Activated naive CD4-positive, alpha-beta T cell treated with anti-CD3 and anti-CD28 coated beads for 36 hours (primary cell): Measurements from ENCODE around the gene FH. TPM values are rescaled to one million over a fixed set of nuclear protein-coding genes. Genes with fewer than 3 reads are reported as not detected.

Experiments used
- CTCF ChIA-PET: fragments of 350-600 bp; sonication (Branson Sonifier 250); formaldehyde crosslinking; loops from one replicate; lab custom pipeline; 2021; ENCODE audit warnings: antibody characterized with exemption; lab: Charles Lee
- DNase-seq: peaks from one replicate; pipeline ENCODE4 v3.0.0-alpha.2; 2020
- H3K27ac Mint-ChIP-seq: one replicate; pipeline ENCODE4 v1.8.0; 2021; ENCODE audit warnings: mild to moderate bottlenecking, mixed read lengths
- H3K27me3 Mint-ChIP-seq: one replicate; pipeline ENCODE4 v1.8.0; 2021; ENCODE audit warnings: low read depth, mixed read lengths
- H3K36me3 Mint-ChIP-seq: one replicate; pipeline ENCODE4 v1.8.0; 2021; ENCODE audit warnings: low read depth, mixed read lengths
- H3K4me1 Mint-ChIP-seq: one replicate; pipeline ENCODE4 v1.8.0; 2021; ENCODE audit warnings: low read depth, mixed read lengths
- H3K4me3 Mint-ChIP-seq: one replicate; pipeline ENCODE4 v1.8.0; 2021; ENCODE audit warnings: mild to moderate bottlenecking, moderate library complexity, mixed read lengths
- H3K9me3 Mint-ChIP-seq: one replicate; pipeline ENCODE4 v1.8.0; 2021; ENCODE audit warnings: mixed read lengths
- intact Hi-C: fragments of 100-400 bp; cut with micrococcal nuclease; formaldehyde crosslinking; loops from one replicate; pipeline ENCODE4 v1.15.1; 2023
- total RNA-seq, 2 experiments: library from RNA; stranded (reverse); gene quantifications; one replicate each; pipeline ENCODE4 v1.2.3, GENCODE V29; 2021

FH gene
- 10 to 100 TPM; 91.6 to 95.4 TPM for total RNA-seq

DNA sequence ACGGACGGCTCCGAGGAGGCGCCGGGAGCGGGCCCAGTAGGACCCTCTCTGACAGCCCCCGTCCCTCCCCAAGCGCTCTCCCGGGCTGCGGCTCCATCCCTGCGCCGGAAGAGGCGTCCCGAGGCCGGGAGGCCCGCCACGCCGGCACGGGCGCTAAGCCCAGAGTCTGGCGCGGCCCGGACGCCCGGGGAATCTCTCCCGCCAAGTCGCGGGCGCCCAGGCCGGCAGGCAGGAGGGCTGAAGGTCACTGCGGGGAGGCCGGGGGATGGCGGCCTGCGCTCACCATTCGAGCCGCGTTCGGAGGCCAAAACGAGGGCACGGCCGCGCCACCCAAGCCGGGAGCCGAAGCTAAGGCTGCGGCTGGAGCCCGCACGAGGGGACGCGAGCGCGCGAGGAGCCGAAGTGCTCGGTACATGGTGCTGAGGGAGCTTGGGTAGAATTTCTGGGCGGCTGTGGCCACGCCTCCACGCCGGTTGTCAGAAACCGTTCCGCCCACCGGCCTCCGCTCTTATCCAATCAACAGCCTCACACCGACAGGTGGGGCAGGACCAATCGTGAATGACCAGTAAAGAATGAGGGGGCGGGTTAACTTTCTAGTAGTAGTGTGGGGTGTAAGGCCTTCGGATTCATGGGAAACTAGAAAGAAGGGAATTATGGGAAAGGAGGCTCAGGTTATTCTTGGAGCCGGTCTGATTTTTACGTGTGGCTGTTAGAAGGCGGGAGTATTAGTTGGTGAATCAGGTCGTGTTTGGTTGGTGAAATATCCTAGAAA is at the start of gene FH:
TSS of gene FH (minus strand) at position 448 of the 772 bp plus-strand sequence. CDS start at position 415, 33 bp downstream.
- H3K4me3 Mint-ChIP-seq, result peak within 1 kb of the TSS; percentile 89
- H3K27ac Mint-ChIP-seq, result peak within 1 kb of the TSS; percentile 77
- H3K36me3 Mint-ChIP-seq, result peaks cover 8% of the 10 kb centered on the region
- CTCF ChIA-PET, result interaction anchor here (0.5 kb wide), 1 partner anchor 1864 kb away, joined by 4 read pairs; no protein-coding TSS in a partner anchor
- H3K4me1 Mint-ChIP-seq, result peaks cover 11% of the 10 kb centered on the region
- DNase-seq, result peak; percentile 97
- H3K27me3 Mint-ChIP-seq, result peaks cover 11% of the 10 kb centered on the region
- intact Hi-C loops, result loop anchor here (1.0 to 5.0 kb wide), 8 partner anchors 12 to 1738 kb away; partner anchors contain the start of genes CEP170, CHML, MAP1LC3C and OPN3
- H3K9me3 Mint-ChIP-seq, result no peaks in the 10 kb centered on the region

DNA sequence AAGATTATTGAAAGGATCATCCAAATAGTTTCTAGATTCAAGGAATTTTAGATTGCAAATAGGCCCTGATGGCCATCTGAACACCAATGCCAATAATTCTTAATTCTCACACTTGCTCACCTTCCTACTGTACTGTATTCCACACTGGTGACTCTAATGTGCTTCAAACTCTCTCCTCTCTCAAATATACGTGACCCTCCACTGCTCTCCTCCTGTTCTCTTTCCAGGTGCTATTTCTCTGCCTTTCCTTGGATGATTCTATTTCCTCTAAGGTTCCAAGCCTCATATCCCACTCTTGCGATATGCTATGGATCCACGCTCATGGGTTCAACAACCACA is 41.3 kb upstream of the FH start:
- no peaks in the 10 kb centered on the region for H3K36me3 Mint-ChIP-seq
- CTCF ChIA-PET, result no interaction called here
- intact Hi-C loops, result no loop called here
- no peaks in the 10 kb centered on the region for H3K27me3 Mint-ChIP-seq
- no peak overlapping the region for H3K27ac Mint-ChIP-seq
- no peak for DNase-seq
- no peak overlapping the region for H3K4me3 Mint-ChIP-seq
- no peaks in the 10 kb centered on the region for H3K4me1 Mint-ChIP-seq
- no peaks in the 10 kb centered on the region for H3K9me3 Mint-ChIP-seq

DNA sequence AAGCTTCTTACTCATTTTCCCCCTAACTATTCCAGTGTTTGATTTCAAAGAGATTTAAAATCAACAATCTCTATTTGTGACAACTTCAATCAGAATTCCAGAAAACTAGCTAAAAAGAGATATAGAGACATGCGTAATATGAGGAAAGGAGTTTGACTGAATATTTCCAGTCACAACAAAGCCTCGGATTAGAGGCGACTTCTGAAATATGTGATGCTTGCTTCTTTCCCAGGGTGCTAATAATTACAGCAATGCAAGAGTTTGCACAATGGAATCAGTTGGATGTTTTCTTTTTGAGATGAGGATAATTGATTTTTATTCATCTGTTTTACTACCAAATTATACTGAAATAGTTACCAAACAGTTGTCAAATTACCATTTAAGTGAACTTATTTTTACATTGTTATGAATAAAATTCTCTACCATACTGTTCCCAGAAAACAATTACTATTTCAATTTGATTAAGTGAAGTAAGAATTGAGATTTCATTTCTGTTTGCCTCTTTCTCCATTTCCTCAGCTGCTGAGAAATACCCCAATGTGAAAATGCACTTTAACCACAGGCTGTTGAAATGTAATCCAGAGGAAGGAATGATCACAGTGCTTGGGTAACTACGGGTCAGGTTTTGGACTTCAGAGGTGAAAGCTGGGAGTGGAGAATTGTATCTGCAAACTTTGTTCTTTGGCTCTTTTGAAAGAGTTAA is 40.7 kb upstream of the FH start:
- Mint-ChIP-seq H3K4me3 (no peak overlapping the region), H3K36me3 (no peaks in the 10 kb centered on the region), H3K27me3 (peaks cover 2% of the 10 kb centered on the region), H3K9me3 (no peaks in the 10 kb centered on the region), H3K27ac (no peak overlapping the region), H3K4me1 (no peaks in the 10 kb centered on the region)
- CTCF ChIA-PET, result no interaction called here
- intact Hi-C loops, result no loop called here
- DNase-seq, result no peak

GRCh38 chr1:241557551-241558193 is 38.1 kb upstream of the FH start:
- no peak for DNase-seq
- intact Hi-C loops, result no loop called here
- peaks cover 3% of the 10 kb centered on the region for H3K4me1 Mint-ChIP-seq
- H3K27ac Mint-ChIP-seq, result no peak overlapping the region
- H3K36me3 Mint-ChIP-seq, result no peaks in the 10 kb centered on the region
- CTCF ChIA-PET, result no interaction called here
- H3K9me3 Mint-ChIP-seq, result no peaks in the 10 kb centered on the region
- peaks cover 2% of the 10 kb centered on the region for H3K27me3 Mint-ChIP-seq
- H3K4me3 Mint-ChIP-seq, result no peak overlapping the region

DNA sequence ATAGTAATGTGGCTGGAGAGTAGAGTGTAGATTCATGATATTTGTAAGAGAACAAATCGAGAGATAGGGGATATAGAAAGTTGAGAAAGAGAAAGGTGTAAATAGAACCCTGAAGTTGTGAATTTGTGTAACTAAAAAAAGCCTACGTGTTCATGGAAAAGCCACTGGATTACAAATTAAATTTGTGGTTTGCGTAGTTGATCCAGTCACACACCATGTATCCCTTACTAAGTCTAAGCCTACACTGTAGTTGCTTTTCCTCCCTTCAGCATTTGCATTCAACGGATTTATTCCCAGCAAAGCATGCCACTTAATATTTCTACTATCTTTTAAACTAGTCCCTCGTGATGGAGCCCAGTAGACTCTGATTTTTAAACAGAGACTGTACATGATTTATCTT is 37.5 kb upstream of the FH start:
- intact Hi-C loops, result no loop called here
- CTCF ChIA-PET, result no interaction called here
- H3K27me3 Mint-ChIP-seq, result peaks cover 2% of the 10 kb centered on the region

DNA sequence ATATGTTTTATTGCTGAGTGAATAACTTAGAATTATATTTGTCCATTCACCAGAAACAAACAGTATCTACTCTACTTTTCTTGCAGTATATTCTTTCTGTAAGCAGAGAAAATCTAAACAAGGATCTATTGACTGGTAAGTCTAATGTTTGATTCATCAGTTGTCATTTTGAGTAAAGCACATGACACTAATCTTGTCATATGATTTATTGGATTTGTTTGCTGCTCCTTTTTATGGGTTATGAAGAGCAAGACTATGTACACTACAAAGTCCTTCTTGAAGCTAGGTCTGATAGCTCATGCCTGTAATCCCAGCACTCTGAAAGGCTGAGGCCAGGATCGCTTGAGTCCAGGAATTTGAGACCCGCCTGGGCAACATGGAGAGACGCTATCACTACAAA is 36.0 kb upstream of the FH start:
- Mint-ChIP-seq H3K27me3 (peaks cover 2% of the 10 kb centered on the region), H3K27ac (no peak overlapping the region), H3K4me3 (no peak overlapping the region), H3K36me3 (no peaks in the 10 kb centered on the region), H3K4me1 (peaks cover 20% of the 10 kb centered on the region), H3K9me3 (no peaks in the 10 kb centered on the region)
- DNase-seq, result no peak
- CTCF ChIA-PET, result interaction anchor here (0.6 to 1.5 kb wide), 4 partner anchors 20 to 74 kb away, joined by 3 to 7 read pairs (median 4); partner anchors contain the start of gene KMO
- intact Hi-C loops, result no loop called here

More for the DNA sequence above, 37.5 kb upstream of the FH start:
- H3K9me3 Mint-ChIP-seq, result no peaks in the 10 kb centered on the region
- no peaks in the 10 kb centered on the region for H3K36me3 Mint-ChIP-seq
- no peak overlapping the region for H3K27ac Mint-ChIP-seq
- peaks cover 7% of the 10 kb centered on the region for H3K4me1 Mint-ChIP-seq
- no peak overlapping the region for H3K4me3 Mint-ChIP-seq
- DNase-seq, result no peak

DNA sequence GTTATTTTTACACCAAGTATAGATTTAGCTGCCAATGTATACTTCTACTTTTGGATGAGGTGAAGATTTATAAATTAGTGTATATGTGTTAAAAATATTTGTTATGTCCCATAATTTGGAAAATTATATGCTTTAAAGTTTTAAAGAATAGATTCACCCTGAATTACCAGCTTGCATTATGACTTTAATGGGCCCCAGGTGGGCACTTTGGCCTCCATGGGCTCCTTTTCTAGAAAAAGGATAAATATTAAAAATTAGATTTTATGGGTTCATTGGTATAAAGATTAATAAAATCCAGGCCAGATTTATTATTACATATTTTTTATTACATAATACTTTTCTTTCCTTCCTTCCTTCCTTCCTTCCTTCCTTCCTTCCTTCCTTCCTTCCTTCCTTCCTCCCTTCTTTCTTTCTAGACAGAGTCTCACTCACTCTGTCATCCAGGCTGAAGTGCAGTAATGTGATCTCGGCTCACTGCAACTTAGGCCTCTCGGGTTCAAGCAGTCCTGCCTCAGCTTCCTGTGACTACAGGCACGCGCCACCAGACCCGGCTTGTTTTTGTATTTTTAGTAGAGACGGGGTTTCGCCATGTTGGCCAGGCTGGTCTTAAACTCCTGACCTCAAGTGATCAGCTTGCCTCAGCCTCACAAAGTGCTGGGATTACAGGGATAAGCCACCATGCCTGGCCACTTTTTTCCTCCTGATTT is 34.5 kb upstream of the FH start:
- Mint-ChIP-seq H3K36me3 (no peaks in the 10 kb centered on the region), H3K27me3 (peaks cover 2% of the 10 kb centered on the region), H3K4me1 (peaks cover 20% of the 10 kb centered on the region), H3K27ac (no peak overlapping the region), H3K4me3 (no peak overlapping the region), H3K9me3 (no peaks in the 10 kb centered on the region)
- DNase-seq, result no peak
- CTCF ChIA-PET, result no interaction called here
- intact Hi-C loops, result no loop called here

GRCh38 chr1:241551759-241552638 is 32.4 kb upstream of the FH start:
- H3K4me3 Mint-ChIP-seq, result peak overlapping the region; percentile 67
- CTCF ChIA-PET, result interaction anchor here (0.6 to 0.9 kb wide), 4 partner anchors 20 to 469 kb away, joined by 3 read pairs; partner anchors contain the start of gene KMO
- H3K27me3 Mint-ChIP-seq, result peaks cover 2% of the 10 kb centered on the region
- H3K36me3 Mint-ChIP-seq, result no peaks in the 10 kb centered on the region
- intact Hi-C loops, result loop anchor here (1.0 kb wide), 4 partner anchors 20 to 295 kb away; partner anchors contain the start of genes FH and KMO
- no peaks in the 10 kb centered on the region for H3K9me3 Mint-ChIP-seq
- peaks cover 20% of the 10 kb centered on the region for H3K4me1 Mint-ChIP-seq
- H3K27ac Mint-ChIP-seq, result peak overlapping the region; percentile 89
- peak; percentile 75 for DNase-seq

GRCh38 chr1:241550318-241550717 is 30.8 kb upstream of the FH start:
- Mint-ChIP-seq H3K27me3 (no peaks in the 10 kb centered on the region), H3K4me3 (no peak overlapping the region), H3K4me1 (peaks cover 20% of the 10 kb centered on the region), H3K9me3 (no peaks in the 10 kb centered on the region), H3K27ac (no peak overlapping the region), H3K36me3 (no peaks in the 10 kb centered on the region)
- CTCF ChIA-PET, result interaction anchor here (0.7 kb wide), 1 partner anchor 55 kb away, joined by 4 read pairs; no protein-coding TSS in a partner anchor
- DNase-seq, result no peak
- intact Hi-C loops, result no loop called here

DNA sequence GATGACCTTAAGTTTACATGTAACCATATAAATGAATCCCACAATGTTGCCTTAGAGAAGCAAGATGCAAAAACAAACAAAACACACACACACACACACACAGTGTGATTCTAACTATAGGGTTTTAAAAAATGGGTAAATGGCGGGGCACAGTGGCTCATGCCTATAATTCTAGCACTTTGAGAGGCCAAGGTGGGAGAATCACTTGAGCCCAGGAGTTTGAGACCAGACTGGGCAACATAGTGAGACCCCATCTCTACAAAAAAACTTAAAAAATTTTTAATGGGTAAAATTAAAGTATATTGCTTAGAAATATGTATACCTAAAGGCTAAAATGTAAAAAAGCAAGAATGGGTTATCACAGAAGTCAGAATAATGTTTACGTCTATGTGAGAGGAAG is 28.5 kb upstream of the FH start:
- H3K9me3 Mint-ChIP-seq, result no peaks in the 10 kb centered on the region
- peaks cover 18% of the 10 kb centered on the region for H3K4me1 Mint-ChIP-seq
- intact Hi-C loops, result no loop called here
- H3K4me3 Mint-ChIP-seq, result no peak overlapping the region
- no peak overlapping the region for H3K27ac Mint-ChIP-seq
- no peaks in the 10 kb centered on the region for H3K27me3 Mint-ChIP-seq
- CTCF ChIA-PET, result interaction anchor here (1.4 kb wide), 1 partner anchor 63 kb away, joined by 3 read pairs; no protein-coding TSS in a partner anchor
- DNase-seq, result no peak
- no peaks in the 10 kb centered on the region for H3K36me3 Mint-ChIP-seq

- DNase-seq, result no peak
- Mint-ChIP-seq H3K27me3 (peaks cover 2% of the 10 kb centered on the region), H3K4me3 (no peak overlapping the region), H3K9me3 (peaks cover 3% of the 10 kb centered on the region), H3K27ac (no peak overlapping the region), H3K36me3 (no peaks in the 10 kb centered on the region), H3K4me1 (peaks cover 3% of the 10 kb centered on the region)
- intact Hi-C loops, result no loop called here
- CTCF ChIA-PET, result no interaction called here
Observed at GRCh38 chr1:241542199-241542907, 22.8 kb upstream of the FH start.
